OCI-LY7 (cell line): Measurements from ENCODE around the gene PLCL2.

ENCODE experiments used
- EZH2phosphoT487 ChIP-seq: fragments of 200-600 bp; sonication (generic); IDR thresholded peaks from 2 replicates; pipeline ENCODE4 v1.6.1; 2018; ENCODE audit warnings: low read depth, borderline replicate concordance, mild to moderate bottlenecking, mixed run types, antibody characterized with exemption, low read length, moderate library complexity, mixed read lengths
- TF ChIP-seq, protein P1 (sequence below): fragments of 200-600 bp; sonication (generic); conservative IDR thresholded peaks from 2 replicates; pipeline ENCODE4 v1.5.1; 2014; ENCODE audit warnings: mild to moderate bottlenecking, antibody characterized with exemption, low read length, moderate library complexity, mixed read lengths

DNA sequence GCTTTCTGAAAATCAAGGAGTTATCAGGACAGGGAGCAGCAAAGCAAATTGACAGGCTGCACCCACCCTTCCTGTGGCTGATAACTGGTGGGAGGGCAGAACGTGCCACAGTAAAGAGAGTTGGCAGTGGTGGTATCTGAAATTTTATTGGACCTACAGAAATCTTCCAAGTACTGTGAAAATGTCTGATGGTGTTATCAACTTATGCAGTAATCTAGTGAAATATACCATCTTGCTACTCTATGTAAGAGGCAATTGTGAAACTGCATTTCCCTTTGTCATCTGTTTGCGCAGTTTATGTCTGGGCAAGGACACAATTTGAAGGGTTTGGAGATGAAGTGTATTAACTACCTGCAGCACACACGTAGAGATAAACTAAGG, 1.5 kb downstream of the PLCL2 start:
- TF ChIP-seq, protein P1, sequence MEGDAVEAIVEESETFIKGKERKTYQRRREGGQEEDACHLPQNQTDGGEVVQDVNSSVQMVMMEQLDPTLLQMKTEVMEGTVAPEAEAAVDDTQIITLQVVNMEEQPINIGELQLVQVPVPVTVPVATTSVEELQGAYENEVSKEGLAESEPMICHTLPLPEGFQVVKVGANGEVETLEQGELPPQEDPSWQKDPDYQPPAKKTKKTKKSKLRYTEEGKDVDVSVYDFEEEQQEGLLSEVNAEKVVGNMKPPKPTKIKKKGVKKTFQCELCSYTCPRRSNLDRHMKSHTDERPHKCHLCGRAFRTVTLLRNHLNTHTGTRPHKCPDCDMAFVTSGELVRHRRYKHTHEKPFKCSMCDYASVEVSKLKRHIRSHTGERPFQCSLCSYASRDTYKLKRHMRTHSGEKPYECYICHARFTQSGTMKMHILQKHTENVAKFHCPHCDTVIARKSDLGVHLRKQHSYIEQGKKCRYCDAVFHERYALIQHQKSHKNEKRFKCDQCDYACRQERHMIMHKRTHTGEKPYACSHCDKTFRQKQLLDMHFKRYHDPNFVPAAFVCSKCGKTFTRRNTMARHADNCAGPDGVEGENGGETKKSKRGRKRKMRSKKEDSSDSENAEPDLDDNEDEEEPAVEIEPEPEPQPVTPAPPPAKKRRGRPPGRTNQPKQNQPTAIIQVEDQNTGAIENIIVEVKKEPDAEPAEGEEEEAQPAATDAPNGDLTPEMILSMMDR, result no peak
- no peak for TF ChIP-seq EZH2phosphoT487
